Body of pancreas (tissue), 4 donors: ENCODE results near the gene GALNT15.

Source experiments
- POLR2A ChIP-seq, 3 donors: fragments of 450-650 bp; IDR thresholded peaks; one replicate each; pipeline ENCODE4 v1.6.1; 2016; ENCODE audit warnings: antibody characterized with exemption in 3 of 3, mild to moderate bottlenecking in 2 of 3
- TF ChIP-seq, protein P1 (sequence below), 7 experiments: fragments of 450-650 bp in 4 of 7; fragments of 200-600 bp in 3 of 7; sonication (generic) in 3 of 7; IDR thresholded peaks; one replicate each; pipeline ENCODE4 v1.5.1; 2016 to 2019; ENCODE audit warnings: antibody characterized with exemption in 7 of 7

- TF ChIP-seq, protein P1, sequence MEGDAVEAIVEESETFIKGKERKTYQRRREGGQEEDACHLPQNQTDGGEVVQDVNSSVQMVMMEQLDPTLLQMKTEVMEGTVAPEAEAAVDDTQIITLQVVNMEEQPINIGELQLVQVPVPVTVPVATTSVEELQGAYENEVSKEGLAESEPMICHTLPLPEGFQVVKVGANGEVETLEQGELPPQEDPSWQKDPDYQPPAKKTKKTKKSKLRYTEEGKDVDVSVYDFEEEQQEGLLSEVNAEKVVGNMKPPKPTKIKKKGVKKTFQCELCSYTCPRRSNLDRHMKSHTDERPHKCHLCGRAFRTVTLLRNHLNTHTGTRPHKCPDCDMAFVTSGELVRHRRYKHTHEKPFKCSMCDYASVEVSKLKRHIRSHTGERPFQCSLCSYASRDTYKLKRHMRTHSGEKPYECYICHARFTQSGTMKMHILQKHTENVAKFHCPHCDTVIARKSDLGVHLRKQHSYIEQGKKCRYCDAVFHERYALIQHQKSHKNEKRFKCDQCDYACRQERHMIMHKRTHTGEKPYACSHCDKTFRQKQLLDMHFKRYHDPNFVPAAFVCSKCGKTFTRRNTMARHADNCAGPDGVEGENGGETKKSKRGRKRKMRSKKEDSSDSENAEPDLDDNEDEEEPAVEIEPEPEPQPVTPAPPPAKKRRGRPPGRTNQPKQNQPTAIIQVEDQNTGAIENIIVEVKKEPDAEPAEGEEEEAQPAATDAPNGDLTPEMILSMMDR (IDR thresholded peaks at IDR 0.05): no peak
- no peak for TF ChIP-seq POLR2A (IDR thresholded peaks at IDR 0.05)
Observed at GRCh38 chr3:16179261-16179660, 4.8 kb downstream of the GALNT15 start.
